Measurements from ENCODE around the gene NIM1K.
"Not testable (repeated sequence)": the region's sequence is repeated elsewhere in the genome, so short reads cannot be mapped to it uniquely, and the experiment has no call there.

The NIM1K gene

GRCh38 chr5:43279548-43280274 is 87.7 kb downstream of the NIM1K start:
- no peak for DNase-seq (ENCODE audit: low read depth in 2 of 2)

DNA sequence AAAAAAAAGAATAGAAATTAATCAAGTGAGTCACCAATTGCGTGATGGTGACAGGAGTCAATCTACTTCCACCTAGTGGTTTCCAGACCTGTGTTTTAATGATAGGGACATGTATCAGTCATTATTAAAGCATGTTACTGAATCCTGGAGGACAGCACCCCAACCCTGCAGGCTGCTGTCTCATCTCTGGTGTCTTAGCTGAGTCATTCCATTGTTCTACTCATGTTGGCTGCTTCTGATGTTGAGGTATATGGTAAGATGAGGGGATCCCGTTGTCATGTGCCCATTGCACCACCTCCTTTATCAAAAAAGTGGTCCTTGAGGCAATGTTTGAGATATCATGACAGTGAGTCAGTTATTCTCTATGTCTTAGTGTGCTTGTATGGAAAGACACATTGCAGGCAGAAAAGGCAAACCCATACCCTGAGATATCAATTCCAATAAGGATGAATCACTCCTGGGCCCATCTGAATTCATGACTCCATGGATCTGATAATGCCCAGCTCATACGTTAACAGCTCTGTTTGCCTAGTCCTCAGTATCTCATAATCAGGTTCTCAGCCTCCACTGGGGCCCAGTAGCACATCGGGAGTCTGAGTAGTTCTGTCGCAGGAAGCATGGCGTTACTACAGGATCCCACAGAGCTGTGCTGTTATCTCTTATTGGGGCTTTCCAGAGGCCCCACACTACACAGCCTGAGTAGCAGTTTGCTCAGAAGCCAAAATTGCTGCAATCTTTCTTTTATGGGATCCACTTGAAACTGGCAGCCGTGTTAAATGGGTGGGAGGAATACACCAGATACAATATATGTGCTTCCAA is 90.0 kb downstream of the NIM1K start:
- DNase-seq (ENCODE audit: low read depth in 2 of 2), result no peak

GRCh38 chr5:43286623-43287022 is 94.6 kb downstream of the NIM1K start:
- no peak for DNase-seq (ENCODE audit: low read depth in 2 of 2)

DNA sequence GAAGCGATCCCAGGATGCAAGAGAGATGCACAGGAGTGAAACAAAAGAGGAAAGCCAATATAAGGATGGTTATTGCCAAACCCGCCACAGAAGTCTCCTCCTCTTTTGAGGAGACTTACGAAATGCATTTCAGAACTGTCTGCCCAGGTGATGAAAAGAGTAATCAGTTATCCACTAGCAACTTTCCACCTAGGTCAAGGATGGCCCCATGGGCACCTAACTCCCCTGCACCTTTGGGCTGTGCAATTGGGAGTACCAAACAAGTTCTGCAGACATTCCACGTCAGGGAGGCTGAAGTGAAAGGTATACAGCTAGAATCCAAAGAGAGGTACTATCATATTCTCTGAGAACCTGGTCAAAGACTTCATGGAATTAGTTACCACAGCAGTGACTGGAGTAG is 95.5 kb downstream of the NIM1K start:
- no peak for DNase-seq (ENCODE audit: low read depth in 2 of 2)

DNA sequence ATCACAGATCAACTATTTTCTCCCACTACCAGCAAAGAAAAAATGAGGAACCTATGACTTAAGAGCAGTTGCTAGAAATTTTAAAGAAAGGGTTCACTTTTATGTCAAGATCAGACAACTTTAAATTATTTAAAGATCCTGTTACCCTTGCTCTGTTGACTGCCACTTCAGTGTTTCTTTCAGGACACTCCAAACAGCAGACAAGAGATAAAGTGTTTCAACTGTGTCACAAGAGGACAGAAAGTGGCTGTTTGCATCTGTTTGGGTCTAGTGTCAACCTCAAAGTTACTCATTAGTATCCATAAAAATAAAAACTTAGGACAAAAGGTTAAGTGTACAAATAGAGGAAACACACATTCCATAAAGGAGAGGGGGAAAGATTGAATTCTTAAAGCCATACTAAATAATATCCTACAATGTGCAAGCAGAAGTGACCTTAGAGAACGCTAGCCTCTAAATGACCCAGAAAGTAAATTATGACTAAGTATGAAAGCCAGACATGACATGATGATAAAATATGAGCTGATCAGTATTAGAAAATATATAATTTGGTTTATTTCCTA is 96.3 kb downstream of the NIM1K start:
- no peak for DNase-seq (ENCODE audit: low read depth in 2 of 2)

- DNase-seq (ENCODE audit: low read depth in 2 of 2), result no peak
Measured at GRCh38 chr5:43290726-43291125, 98.7 kb downstream of the NIM1K start.

GRCh38 chr5:43294226-43294625 is 102.2 kb downstream of the NIM1K start:
- DNase-seq (ENCODE audit: low read depth in 2 of 2), result no peak

DNA sequence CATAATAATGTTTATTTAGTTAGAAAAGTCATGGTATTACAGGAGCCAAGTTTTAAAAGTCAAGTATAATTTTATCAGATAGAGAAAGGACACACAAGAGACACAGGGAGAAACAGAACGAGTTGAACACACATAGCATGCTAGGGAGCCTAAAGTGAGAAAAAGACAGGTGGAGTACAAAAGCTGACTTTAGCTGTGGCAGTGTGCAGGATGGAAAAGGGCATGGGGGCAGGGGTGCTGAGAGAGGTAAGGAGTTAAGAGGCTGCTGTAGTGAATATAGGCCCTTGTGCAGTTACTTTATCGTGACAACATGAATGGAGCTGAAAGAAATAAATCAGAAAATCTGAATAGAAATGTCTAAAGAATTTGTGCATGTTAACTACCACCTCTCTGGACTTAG is 103.2 kb downstream of the NIM1K start:
- no peak for DNase-seq (ENCODE audit: low read depth in 2 of 2)

GRCh38 chr5:43296835-43297234 is 104.8 kb downstream of the NIM1K start:
- DNase-seq (ENCODE audit: low read depth in 2 of 2), result no peak

GRCh38 chr5:43298443-43298842 is 106.4 kb downstream of the NIM1K start:
- DNase-seq (ENCODE audit: low read depth in 2 of 2), result no peak

- DNase-seq (ENCODE audit: low read depth in 2 of 2), result no peak
Measured at GRCh38 chr5:43300112-43300511, 108.1 kb downstream of the NIM1K start.

DNA sequence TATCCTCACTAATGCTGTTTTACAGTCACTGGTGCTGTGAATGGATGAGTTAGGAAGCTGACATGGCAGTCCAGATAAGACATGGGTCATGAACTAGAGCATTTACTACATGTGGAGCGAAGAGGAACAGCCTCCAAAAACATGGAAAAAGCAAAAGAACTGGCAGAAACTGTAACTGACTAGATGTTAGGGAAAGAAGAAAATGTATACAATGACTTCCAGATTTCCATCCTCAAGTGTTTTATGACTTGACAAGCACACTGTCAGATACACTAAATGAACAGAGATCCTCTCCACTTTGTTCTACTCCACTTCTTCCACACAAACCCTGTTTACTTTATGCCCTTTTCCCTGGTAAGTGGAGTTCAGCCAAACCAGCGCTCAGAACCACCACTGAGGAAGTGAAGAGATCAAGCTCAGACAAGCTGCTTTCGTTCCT is 109.6 kb downstream of the NIM1K start:
- no peak for DNase-seq (ENCODE audit: low read depth in 2 of 2)

- no peak for DNase-seq (ENCODE audit: low read depth in 2 of 2)
Measured at GRCh38 chr5:43302481-43302880, 110.5 kb downstream of the NIM1K start.

DNA sequence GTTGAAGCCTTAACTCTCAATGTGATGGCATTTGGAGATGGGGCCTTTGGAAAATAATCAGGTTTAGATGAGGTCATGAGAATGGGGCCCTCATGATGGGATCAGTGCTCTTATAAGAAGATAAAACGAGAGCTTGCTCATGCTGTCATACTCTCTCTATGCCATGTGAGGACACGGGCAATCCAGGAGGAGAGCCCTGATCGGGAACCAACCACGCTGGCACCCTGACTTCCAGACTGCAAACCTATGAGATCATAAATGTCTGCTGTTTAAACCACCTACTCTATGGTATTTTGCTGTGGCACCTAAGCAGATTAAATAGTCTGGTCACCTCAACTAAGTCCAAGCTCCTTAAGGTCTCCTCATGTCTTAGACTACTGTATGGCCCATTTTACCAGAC is 111.2 kb downstream of the NIM1K start:
- DNase-seq (ENCODE audit: low read depth in 2 of 2), result no peak

GRCh38 chr5:43304525-43304924 is 112.5 kb downstream of the NIM1K start:
- DNase-seq (ENCODE audit: low read depth in 2 of 2), result no peak

DNA sequence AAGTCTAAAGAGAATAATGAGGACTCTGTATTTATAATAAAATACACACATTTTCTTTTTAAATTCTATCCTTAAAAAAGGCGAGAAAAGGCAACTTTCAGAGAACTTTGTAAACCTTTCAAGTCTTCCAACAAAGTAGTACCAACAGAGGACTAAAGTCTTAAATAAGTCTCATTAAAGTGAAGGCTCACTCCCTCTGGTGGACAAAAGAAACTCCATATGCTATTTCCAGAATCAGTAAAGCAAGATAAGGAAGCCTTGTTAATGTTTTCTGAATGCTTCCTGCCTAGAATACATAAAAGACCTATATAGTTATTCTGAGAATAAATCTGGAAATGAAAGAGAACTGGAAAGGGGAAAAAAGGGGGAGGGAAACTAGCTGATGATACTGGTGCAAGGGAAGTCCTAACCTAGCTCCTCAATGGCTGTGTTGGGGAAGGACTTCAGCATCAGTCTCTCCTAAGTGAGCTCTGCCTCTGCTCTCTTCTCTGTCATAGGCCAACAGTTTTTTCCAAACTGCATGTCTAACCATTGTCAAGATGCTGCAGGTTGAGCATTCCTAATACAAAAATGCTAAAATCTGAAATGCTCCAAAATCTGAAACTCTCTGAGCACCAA is 114.0 kb downstream of the NIM1K start:
- DNase-seq (ENCODE audit: low read depth in 2 of 2), result no peak

DNA sequence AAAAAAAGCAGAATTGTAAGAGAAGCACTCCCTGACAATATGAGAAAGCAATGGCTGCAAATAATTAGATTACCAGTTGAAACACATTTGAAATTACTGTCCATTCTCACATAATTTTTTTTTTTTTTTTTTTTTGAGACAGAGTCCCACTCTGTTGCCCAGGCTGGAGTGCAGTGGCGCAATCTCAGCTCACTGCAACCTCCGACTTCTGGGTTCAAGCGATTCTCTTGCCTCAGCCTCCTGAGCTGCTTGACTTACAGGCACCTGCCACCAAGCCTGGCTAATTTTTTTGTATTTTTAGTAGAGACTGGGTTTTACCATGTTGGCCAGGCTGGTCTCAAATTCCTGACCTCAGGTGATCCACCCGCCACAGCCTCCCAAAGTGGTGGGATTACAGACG is 114.9 kb downstream of the NIM1K start:
- DNase-seq (ENCODE audit: low read depth in 2 of 2), result not testable (repeated sequence)

- DNase-seq (ENCODE audit: low read depth in 2 of 2), result no peak
Measured at GRCh38 chr5:43309122-43309521, 117.1 kb downstream of the NIM1K start.

GRCh38 chr5:43309637-43310036 is 117.6 kb downstream of the NIM1K start:
- DNase-seq (ENCODE audit: low read depth in 2 of 2), result no peak

GRCh38 chr5:43312076-43312661 is 120.1 kb downstream of the NIM1K start:
- no peak for DNase-seq (ENCODE audit: low read depth in 2 of 2)

GRCh38 chr5:43312699-43313034 is 120.6 kb downstream of the NIM1K start:
- no peak for DNase-seq (ENCODE audit: low read depth in 2 of 2)
